Lower leg skin (tissue), 4 donors: ENCODE measurements around the gene IFFO2. TPM values are rescaled to one million over a fixed set of nuclear protein-coding genes. Genes with fewer than 3 reads are reported as not detected.

ENCODE experiments used
- DNase-seq, 2 donors: peaks; one replicate each; pipeline ENCODE4 v3.0.0-alpha.2; 2019; ENCODE audit warnings: low spot score in 2 of 2
- H3K4me3 ChIP-seq: fragments of 200-600 bp; sonication (generic); 2 replicates; pipeline ENCODE4 v1.5.1; 2017; ENCODE audit warnings: mild to moderate bottlenecking, low read depth; ENCODE audit not compliant: poor library complexity, severe bottlenecking
- POLR2A ChIP-seq, 2 donors: fragments of 450-650 bp; IDR thresholded peaks; one replicate each; pipeline ENCODE4 v1.6.1; 2016 to 2017; ENCODE audit warnings: antibody characterized with exemption in 2 of 2, mild to moderate bottlenecking in 1 of 2, moderate library complexity in 1 of 2
- WGBS, 2 donors: methylation state at CpG; one replicate each; pipeline ENCODE4 v1.1.5; 2018; 5-methylcytosine and 5-hydroxymethylcytosine counted together
- intact Hi-C: fragments of 100-400 bp; cut with DNase I; formaldehyde crosslinking; loops from one replicate; pipeline ENCODE4 v1.15.0; 2023; ENCODE audit warnings: low total_unique reads
- total RNA-seq, 4 donors: library from RNA; depleted of rRNA; stranded (reverse); fragments of >200 nt; gene quantifications; one replicate each; pipeline ENCODE4 v1.1.0, GENCODE V29; 2016
- TF ChIP-seq, protein P1 (sequence below), 3 donors: fragments of 450-650 bp; IDR thresholded peaks; one replicate each; pipeline ENCODE4 v1.5.1; 2016; ENCODE audit warnings: antibody characterized with exemption in 3 of 3, mild to moderate bottlenecking in 3 of 3, moderate library complexity in 2 of 3

Gene IFFO2
- total RNA-seq, 4 donors from 2014 or later, result 317 to 562 (median 451) TPM

DNA sequence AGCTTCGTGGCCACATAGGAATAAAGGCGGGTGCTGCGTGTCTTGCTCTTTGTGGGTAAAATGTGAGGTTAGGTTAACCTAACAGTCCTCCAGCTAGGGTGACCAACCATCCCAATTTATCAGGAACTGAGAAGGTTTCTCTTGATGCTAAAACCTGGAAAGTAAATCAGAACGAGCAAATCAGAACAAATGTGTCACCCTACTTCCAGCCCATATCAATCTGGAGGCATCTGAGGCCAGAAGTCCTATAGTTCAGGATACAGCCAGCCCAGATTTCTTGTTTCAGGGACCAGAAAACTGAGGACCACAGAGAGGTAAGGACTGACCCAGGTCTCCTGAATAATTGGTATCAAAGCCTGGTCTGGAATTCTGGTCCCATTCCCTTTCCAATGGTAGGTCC lies 3.1 kb upstream of the IFFO2 start:
- TF ChIP-seq, protein P1, sequence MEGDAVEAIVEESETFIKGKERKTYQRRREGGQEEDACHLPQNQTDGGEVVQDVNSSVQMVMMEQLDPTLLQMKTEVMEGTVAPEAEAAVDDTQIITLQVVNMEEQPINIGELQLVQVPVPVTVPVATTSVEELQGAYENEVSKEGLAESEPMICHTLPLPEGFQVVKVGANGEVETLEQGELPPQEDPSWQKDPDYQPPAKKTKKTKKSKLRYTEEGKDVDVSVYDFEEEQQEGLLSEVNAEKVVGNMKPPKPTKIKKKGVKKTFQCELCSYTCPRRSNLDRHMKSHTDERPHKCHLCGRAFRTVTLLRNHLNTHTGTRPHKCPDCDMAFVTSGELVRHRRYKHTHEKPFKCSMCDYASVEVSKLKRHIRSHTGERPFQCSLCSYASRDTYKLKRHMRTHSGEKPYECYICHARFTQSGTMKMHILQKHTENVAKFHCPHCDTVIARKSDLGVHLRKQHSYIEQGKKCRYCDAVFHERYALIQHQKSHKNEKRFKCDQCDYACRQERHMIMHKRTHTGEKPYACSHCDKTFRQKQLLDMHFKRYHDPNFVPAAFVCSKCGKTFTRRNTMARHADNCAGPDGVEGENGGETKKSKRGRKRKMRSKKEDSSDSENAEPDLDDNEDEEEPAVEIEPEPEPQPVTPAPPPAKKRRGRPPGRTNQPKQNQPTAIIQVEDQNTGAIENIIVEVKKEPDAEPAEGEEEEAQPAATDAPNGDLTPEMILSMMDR (IDR thresholded peaks at IDR 0.05), result no peak
- TF ChIP-seq POLR2A (IDR thresholded peaks at IDR 0.05), result no peak
- 69 to 72% methylated on average over 4 of the region's 4 CpGs for WGBS, 2 donors
- no peak for DNase-seq
- intact Hi-C loops, result no loop called here
- H3K4me3 ChIP-seq, result no peak overlapping the region

DNA sequence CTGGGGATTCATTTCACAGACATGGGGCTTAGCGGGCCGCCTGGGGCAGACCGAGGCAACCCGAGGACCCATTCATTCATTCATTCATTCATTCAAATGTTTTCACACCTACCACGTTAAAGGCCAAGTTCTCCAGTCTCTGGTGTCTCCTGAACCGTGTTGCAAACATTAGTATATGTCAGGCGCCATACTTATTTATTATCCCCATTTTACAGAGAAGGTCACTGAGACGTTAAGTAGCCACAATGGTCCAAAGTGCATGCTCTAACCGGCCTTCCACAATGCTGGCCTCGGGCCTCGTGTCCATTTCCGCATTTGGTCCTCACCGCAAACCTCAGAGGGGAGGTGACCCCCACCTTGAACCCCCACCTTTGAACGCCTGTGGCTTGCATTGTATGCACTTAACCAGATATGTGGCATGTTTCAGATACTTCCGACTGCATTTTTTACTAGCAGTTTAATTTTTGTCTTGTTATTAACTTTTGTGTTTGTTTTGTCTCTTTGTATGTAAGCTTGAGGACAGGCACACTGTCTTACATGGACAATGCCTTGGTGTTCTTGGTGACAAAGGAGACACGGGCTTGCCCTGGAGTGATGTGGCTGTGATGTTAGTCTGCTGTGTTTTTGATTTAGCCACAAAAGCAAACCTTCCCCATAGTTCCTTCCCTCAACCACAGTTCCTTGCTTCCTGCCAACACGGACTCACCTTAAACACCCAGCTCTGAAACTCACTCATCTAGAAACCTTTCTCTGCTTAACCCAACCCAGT lies 1.2 kb upstream of the IFFO2 start:
- 50 to 54% methylated on average over 17 of the region's 17 CpGs for WGBS, 2 donors
- no peak overlapping the region for H3K4me3 ChIP-seq
- intact Hi-C loops, result no loop called here
- no peak for DNase-seq
- TF ChIP-seq, protein P1 (IDR thresholded peaks at IDR 0.05), result no peak
- TF ChIP-seq POLR2A (IDR thresholded peaks at IDR 0.05), result no peak

DNA sequence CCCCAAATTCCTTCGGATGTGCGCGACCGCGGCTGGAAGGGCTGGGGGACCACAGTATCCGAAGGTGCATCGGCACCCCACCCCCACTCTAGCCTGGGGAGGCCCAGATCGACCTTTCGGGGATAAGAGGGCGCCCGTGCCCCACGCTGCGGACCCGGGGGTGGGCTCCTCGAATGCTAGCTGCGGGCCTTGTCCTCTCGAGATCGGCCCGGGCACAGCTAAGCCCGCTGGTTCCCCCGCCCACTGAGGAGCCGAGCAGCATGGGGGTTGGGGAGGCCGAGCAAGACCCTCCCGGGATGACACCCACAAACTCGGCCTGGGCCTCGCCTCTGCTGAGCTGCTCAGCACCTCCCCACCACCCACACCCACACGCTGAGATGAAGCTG lies 653 bp upstream of the IFFO2 start:
- peak in 1 of 2 donors; percentile 93 for DNase-seq
- WGBS, 2 donors, result 6% methylated on average over 23 to 25 of the region's 27 CpGs
- intact Hi-C loops, result no loop called here
- TF ChIP-seq, protein P1 (IDR thresholded peaks at IDR 0.05), result no peak
- no peak for TF ChIP-seq POLR2A (IDR thresholded peaks at IDR 0.05)
- peak overlapping the region; percentile 45 for H3K4me3 ChIP-seq

DNA sequence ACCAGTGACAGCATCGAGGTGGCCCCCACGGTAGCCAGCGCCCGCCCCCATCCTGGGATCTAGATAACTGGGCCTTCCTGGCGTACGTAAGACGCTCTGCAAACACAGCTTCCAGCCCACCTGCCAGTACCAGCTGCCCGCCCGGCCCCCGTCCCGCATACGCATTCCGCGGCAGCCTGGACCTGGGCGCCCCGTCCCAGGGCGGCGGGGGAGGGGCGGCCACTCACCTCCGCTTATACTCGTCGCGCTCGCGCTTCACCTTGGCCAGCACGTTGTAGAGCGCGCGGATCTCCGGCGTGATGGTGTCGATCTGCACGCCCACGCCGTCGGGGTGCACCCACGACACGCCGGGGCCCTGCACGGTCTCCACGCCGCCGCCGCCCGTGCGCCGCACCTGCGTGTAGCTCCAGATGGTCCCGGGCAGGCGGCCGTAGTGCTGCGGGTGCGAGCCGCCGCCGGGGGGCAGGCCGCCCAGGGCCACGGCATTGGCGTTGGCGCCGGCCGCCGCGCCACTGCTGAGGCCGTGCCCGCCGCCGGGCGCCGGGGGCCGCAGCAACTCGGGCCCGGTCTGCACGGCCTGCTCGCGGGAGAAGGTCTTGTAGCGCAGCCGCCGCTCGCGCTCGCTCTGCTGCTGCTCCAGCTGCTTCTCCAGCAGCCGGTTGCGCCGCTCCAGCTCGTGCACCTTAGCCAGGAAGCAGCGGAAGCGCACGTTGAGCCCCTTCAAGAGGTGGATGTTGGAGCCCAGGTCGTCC lies 859 bp downstream of the IFFO2 start:
- H3K4me3 ChIP-seq, result peak overlapping the region; percentile 61
- intact Hi-C loops, result no loop called here
- 0% methylated on average over 19 to 64 of the region's 90 CpGs for WGBS, 2 donors
- DNase-seq, result no peak
- no peak for TF ChIP-seq POLR2A (IDR thresholded peaks at IDR 0.05)
- TF ChIP-seq, protein P1 (IDR thresholded peaks at IDR 0.05), result no peak

DNA sequence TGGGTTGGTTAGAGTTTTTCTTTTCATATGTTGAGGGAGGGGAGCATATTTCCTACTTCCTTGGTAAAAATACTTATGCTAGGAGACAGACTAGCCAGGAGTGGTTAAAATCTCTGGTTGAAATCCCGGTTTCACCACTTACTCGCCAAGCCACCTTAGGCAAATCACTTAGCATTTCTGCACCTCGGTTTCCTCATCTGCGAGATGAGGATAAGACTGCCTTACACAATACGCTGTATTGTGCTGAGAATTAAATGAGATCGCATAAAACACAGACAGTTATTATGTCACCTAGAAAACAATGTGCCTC lies 1.4 kb downstream of the IFFO2 start:
- no peak for DNase-seq
- TF ChIP-seq, protein P1 (IDR thresholded peaks at IDR 0.05), result no peak
- no peak for TF ChIP-seq POLR2A (IDR thresholded peaks at IDR 0.05)
- intact Hi-C loops, result no loop called here
- peak overlapping the region; percentile 61 for H3K4me3 ChIP-seq
- 13 to 17% methylated on average over 6 of the region's 6 CpGs for WGBS, 2 donors
